Measurements from ENCODE around the gene C10orf143.
"Not testable (repeated sequence)": the region's sequence is repeated elsewhere in the genome, so short reads cannot be mapped to it uniquely, and the experiment has no call there.

Gene C10orf143

GRCh38 chr10:130110246-130111112, at the start of gene C10orf143:
TSS of gene C10orf143 (minus strand) at chr10:130110830. CDS start at chr10:130110772, 58 bp downstream.
- peak; percentile 97 for DNase-seq (ENCODE audit: low spot score)

GRCh38 chr10:130159192-130159794, 48.7 kb upstream of the C10orf143 start:
- no peak for DNase-seq (ENCODE audit: low spot score)

- no peak for DNase-seq (ENCODE audit: low spot score)
Measured at GRCh38 chr10:130146042-130146441, 35.4 kb upstream of the C10orf143 start.

- peak; percentile 4 for DNase-seq (ENCODE audit: low spot score)
Measured at GRCh38 chr10:130141878-130142277, 31.2 kb upstream of the C10orf143 start.

- DNase-seq (ENCODE audit: low spot score): no peak
Measured at GRCh38 chr10:130141460-130141859, 30.8 kb upstream of the C10orf143 start.

- DNase-seq (ENCODE audit: low spot score): no peak
Measured at GRCh38 chr10:130141038-130141437, 30.4 kb upstream of the C10orf143 start.

GRCh38 chr10:130140425-130140824, 29.8 kb upstream of the C10orf143 start:
- DNase-seq (ENCODE audit: low spot score): no peak

GRCh38 chr10:130138479-130138866, 27.8 kb upstream of the C10orf143 start:
- DNase-seq (ENCODE audit: low spot score): no peak

- DNase-seq (ENCODE audit: low spot score): no peak
Measured at GRCh38 chr10:130137659-130138478, 27.2 kb upstream of the C10orf143 start.

- DNase-seq (ENCODE audit: low spot score): no peak
Measured at GRCh38 chr10:130137090-130137448, 26.4 kb upstream of the C10orf143 start.

GRCh38 chr10:130136226-130137089, 25.8 kb upstream of the C10orf143 start, which contains the start of gene GLRX3:
TSS of gene GLRX3 (plus strand) at chr10:130136391. CDS start at chr10:130136421, 30 bp downstream.
- DNase-seq (ENCODE audit: low spot score): peak; percentile 83

GRCh38 chr10:130135676-130136225, 25.1 kb upstream of the C10orf143 start:
- no peak for DNase-seq (ENCODE audit: low spot score)

- no peak for DNase-seq (ENCODE audit: low spot score)
Measured at GRCh38 chr10:130128922-130129321, 18.3 kb upstream of the C10orf143 start.

GRCh38 chr10:130128062-130128781, 17.6 kb upstream of the C10orf143 start:
- no peak for DNase-seq (ENCODE audit: low spot score)

- DNase-seq (ENCODE audit: low spot score): peak; percentile 60
Measured at GRCh38 chr10:130127364-130128061, 16.9 kb upstream of the C10orf143 start.

GRCh38 chr10:130121486-130122079, 11.0 kb upstream of the C10orf143 start:
- no peak for DNase-seq (ENCODE audit: low spot score)

- DNase-seq (ENCODE audit: low spot score): not testable (repeated sequence)
Measured at GRCh38 chr10:130117535-130117934, 6.9 kb upstream of the C10orf143 start.

GRCh38 chr10:130116942-130117341, 6.3 kb upstream of the C10orf143 start:
- DNase-seq (ENCODE audit: low spot score): not testable (repeated sequence)

- DNase-seq (ENCODE audit: low spot score): no peak
Measured at GRCh38 chr10:130112821-130113220, 2.2 kb upstream of the C10orf143 start.

GRCh38 chr10:130111852-130112180, 1.2 kb upstream of the C10orf143 start:
- DNase-seq (ENCODE audit: low spot score): no peak

Data from CD4-positive, alpha-beta T cell treated with Interleukin-15 for 4 hours (primary cell).